ENCODE measurements around the gene TUBB4A. TPM values are rescaled to one million over a fixed set of nuclear protein-coding genes. Genes with fewer than 3 reads are reported as not detected.
A peak's percentile ranks its signal among the peaks of the same experiment; 100 is the strongest.

Gene TUBB4A
- polyA plus RNA-seq, 2 of the 4 experiments (the other 2 are of a cell fraction), result 2.2 to 15.4 TPM

DNA sequence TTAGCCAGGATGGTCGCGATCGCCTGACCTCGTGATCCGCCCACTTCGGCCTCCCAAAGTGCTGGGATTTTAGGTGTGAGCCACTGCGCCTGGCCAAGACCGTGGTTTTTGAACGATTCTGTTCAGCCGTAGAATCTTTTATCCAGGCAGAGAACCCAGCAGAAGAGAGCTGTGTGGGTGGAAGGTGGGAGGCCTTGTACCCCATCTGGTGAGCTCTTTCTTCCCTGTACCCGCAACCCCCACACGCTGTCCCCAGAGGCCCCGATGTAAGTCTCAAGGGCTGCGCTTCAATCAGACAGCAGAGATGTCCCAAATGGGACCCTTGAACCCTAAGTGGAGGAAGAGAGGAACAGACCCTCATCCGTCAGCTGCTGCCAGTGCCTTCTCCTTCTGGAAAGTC is 46.2 kb downstream of the TUBB4A start (continued):
- TF ChIP-seq, protein P1, sequence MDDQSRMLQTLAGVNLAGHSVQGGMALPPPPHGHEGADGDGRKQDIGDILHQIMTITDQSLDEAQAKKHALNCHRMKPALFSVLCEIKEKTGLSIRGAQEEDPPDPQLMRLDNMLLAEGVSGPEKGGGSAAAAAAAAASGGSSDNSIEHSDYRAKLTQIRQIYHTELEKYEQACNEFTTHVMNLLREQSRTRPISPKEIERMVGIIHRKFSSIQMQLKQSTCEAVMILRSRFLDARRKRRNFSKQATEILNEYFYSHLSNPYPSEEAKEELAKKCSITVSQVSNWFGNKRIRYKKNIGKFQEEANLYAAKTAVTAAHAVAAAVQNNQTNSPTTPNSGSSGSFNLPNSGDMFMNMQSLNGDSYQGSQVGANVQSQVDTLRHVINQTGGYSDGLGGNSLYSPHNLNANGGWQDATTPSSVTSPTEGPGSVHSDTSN (IDR thresholded peaks at IDR 0.05), result no peak
- TF ChIP-seq CBX2 (IDR thresholded peaks at IDR 0.05; ENCODE audit: borderline replicate concordance, low read depth) (no peak), RFX5 (IDR thresholded peaks at IDR 0.05) (no peak), ZSCAN20 (CRISPR knock-in tag; IDR thresholded peaks at IDR 0.05) (no peak), RAD21 (conservative IDR thresholded peaks at IDR 0.05 in 1 of 2, IDR thresholded peaks at IDR 0.05 in 1 of 2) (no peak)

- no peaks in the 10 kb centered on the region; the same call in 2 of the 3 replicates for H3K9me3 ChIP-seq
- TF ChIP-seq CBX2 (IDR thresholded peaks at IDR 0.05; ENCODE audit: borderline replicate concordance, low read depth) (no peak), POLR2AphosphoS2 (conservative IDR thresholded peaks at IDR 0.05; ENCODE audit: low read length) (no peak), MAFK (IDR thresholded peaks at IDR 0.05; ENCODE audit: partially characterized antibody) (no peak), CTCF (IDR thresholded peaks at IDR 0.05) (no peak), NR3C1 (IDR thresholded peaks at IDR 0.05) (no peak), JUN (IDR thresholded peaks at IDR 0.05) (no peak), USF2 (IDR thresholded peaks at IDR 0.05) (no peak), PHF8 (IDR thresholded peaks at IDR 0.05; ENCODE audit: borderline replicate concordance, low read depth) (no peak), ATOH8 (CRISPR knock-in tag; IDR thresholded peaks at IDR 0.05; ENCODE audit: low read depth) (no peak), POLR2A (IDR thresholded peaks at IDR 0.05; ENCODE audit: low read length) (no peak), ZFP36 (IDR thresholded peaks at IDR 0.05; ENCODE audit: borderline replicate concordance, partially characterized antibody) (no peak), BHLHE40 (IDR thresholded peaks at IDR 0.05; ENCODE audit: low read depth, low read length) (no peak), ESRRA (IDR thresholded peaks at IDR 0.05; ENCODE audit: borderline replicate concordance, low read length) (no peak), RCOR1 (IDR thresholded peaks at IDR 0.05; ENCODE audit: low read depth, low read length) (no peak), MAZ (IDR thresholded peaks at IDR 0.05; ENCODE audit: borderline replicate concordance, low read depth, low read length) (no peak)
- TF ChIP-seq, protein P2, sequence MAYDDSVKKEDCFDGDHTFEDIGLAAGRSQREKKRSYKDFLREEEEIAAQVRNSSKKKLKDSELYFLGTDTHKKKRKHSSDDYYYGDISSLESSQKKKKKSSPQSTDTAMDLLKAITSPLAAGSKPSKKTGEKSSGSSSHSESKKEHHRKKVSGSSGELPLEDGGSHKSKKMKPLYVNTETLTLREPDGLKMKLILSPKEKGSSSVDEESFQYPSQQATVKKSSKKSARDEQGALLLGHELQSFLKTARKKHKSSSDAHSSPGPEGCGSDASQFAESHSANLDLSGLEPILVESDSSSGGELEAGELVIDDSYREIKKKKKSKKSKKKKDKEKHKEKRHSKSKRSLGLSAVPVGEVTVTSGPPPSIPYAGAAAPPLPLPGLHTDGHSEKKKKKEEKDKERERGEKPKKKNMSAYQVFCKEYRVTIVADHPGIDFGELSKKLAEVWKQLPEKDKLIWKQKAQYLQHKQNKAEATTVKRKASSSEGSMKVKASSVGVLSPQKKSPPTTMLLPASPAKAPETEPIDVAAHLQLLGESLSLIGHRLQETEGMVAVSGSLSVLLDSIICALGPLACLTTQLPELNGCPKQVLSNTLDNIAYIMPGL (CRISPR knock-in tag; IDR thresholded peaks at IDR 0.05; ENCODE audit: borderline replicate concordance), result no peak
- TF ChIP-seq, protein P3, sequence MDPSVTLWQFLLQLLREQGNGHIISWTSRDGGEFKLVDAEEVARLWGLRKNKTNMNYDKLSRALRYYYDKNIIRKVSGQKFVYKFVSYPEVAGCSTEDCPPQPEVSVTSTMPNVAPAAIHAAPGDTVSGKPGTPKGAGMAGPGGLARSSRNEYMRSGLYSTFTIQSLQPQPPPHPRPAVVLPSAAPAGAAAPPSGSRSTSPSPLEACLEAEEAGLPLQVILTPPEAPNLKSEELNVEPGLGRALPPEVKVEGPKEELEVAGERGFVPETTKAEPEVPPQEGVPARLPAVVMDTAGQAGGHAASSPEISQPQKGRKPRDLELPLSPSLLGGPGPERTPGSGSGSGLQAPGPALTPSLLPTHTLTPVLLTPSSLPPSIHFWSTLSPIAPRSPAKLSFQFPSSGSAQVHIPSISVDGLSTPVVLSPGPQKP (IDR thresholded peaks at IDR 0.05; ENCODE audit: low read depth, low read length), result no peak
- TF ChIP-seq, protein P4, sequence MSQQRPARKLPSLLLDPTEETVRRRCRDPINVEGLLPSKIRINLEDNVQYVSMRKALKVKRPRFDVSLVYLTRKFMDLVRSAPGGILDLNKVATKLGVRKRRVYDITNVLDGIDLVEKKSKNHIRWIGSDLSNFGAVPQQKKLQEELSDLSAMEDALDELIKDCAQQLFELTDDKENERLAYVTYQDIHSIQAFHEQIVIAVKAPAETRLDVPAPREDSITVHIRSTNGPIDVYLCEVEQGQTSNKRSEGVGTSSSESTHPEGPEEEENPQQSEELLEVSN (IDR thresholded peaks at IDR 0.05; ENCODE audit: borderline replicate concordance, low read depth), result no peak
- TF ChIP-seq, protein P5, sequence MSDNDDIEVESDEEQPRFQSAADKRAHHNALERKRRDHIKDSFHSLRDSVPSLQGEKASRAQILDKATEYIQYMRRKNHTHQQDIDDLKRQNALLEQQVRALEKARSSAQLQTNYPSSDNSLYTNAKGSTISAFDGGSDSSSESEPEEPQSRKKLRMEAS (IDR thresholded peaks at IDR 0.05), result no peak
- no peak overlapping the region for H3K4me3 ChIP-seq
- no peak for FAIRE-seq
- no peak overlapping the region for H3K4me2 ChIP-seq
- DNase-seq (ENCODE audit: low read depth in 1 of 2, low spot score in 1 of 2), result peak in 1 of 2 experiments; percentile 22
- ChIA-PET POLR2A (no interaction called here), CTCF (no interaction called here)
- no peak for ATAC-seq
- H3K4me1 ChIP-seq, result peaks cover 4% of the 10 kb centered on the region; the same call in 1 of the 3 replicates
- no peak overlapping the region for H3K27ac ChIP-seq
- WGBS (ENCODE audit: missing lambda C conversion rate), result 85% methylated on average over 4 of the region's 11 CpGs
Measured at GRCh38 chr19:6453951-6454565, 48.1 kb downstream of the TUBB4A start.

All from A549 (cell line).